Left lung (tissue), 10 donors: ENCODE results near the gene EFCC1. TPM values are rescaled to one million over a fixed set of nuclear protein-coding genes. Genes with fewer than 3 reads are reported as not detected.

Experiments used
- ATAC-seq: fragments of 200-7000 bp; cut with Tn5 transposase; one replicate; pipeline ENCODE4 v1.9.1; 2020; ENCODE audit warnings: moderate library complexity
- DNase-seq, 4 donors: peaks; one replicate each; pipeline ENCODE4 v3.0.0-alpha.2; 2013 to 2020
- H3K27ac ChIP-seq, 2 donors: fragments of 200-600 bp; sonication (generic) in 1 of 2; one replicate each; pipeline versions ENCODE4 v1.5.0 to v1.8.0; 2020 to 2021
- H3K27me3 ChIP-seq, 2 donors: fragments of 200-600 bp; sonication (generic) in 1 of 2; one replicate each; pipeline versions ENCODE4 v1.5.0 to v1.8.0; 2020 to 2021
- H3K36me3 ChIP-seq, 2 donors: fragments of 200-600 bp; sonication (generic) in 1 of 2; one replicate each; pipeline versions ENCODE4 v1.5.0 to v1.8.0; 2020 to 2021
- H3K4me1 ChIP-seq, 2 donors: fragments of 200-600 bp; one replicate each; pipeline ENCODE4 v1.8.0; 2021
- H3K4me3 ChIP-seq, 2 donors: fragments of 200-600 bp; sonication (generic) in 1 of 2; one replicate each; pipeline versions ENCODE4 v1.5.0 to v1.8.0; 2020 to 2021; ENCODE audit warnings: mild to moderate bottlenecking in 1 of 2
- H3K9me3 ChIP-seq, 2 donors: fragments of 200-600 bp; sonication (generic) in 1 of 2; one replicate each; pipeline versions ENCODE4 v1.5.0 to v1.8.0; 2020 to 2021
- CTCF ChIP-seq, 2 donors: fragments of 200-600 bp; sonication (generic) in 1 of 2; IDR thresholded peaks; one replicate each; pipeline versions ENCODE4 v1.5.0 to v1.8.0; 2021; ENCODE audit warnings: antibody characterized with exemption in 2 of 2
- intact Hi-C, 2 donors: fragments of 100-400 bp; cut with DNase I; formaldehyde crosslinking; loops; one replicate each; pipeline versions ENCODE4 v1.11.2 to v1.14.2; 2022
- polyA plus RNA-seq, 6 donors: library from polyadenylated mRNA; unstranded; fragments of 120-200 nt; gene quantifications; one replicate each; pipeline ENCODE4 v1.2.1, GENCODE V29; 2013; ENCODE audit not compliant: insufficient read length in 6 of 6
- total RNA-seq, 2 donors: library from RNA; stranded (reverse); fragmentation: NEBNext Ultra II Directional; extraction: Animal tissue kit (Norgen Biotek cat#: 25700); gene quantifications; one replicate each; pipeline ENCODE4 v1.2.1, GENCODE V29; 2021
- donor health status: DM: no; HTN: yes; CAD: no.
- donor health status: DM: no; HTN: no; CAD: no.

The EFCC1 gene
- total and polyA plus RNA-seq, 8 donors = 2.7 to 16.8 (median 12.9) TPM

DNA sequence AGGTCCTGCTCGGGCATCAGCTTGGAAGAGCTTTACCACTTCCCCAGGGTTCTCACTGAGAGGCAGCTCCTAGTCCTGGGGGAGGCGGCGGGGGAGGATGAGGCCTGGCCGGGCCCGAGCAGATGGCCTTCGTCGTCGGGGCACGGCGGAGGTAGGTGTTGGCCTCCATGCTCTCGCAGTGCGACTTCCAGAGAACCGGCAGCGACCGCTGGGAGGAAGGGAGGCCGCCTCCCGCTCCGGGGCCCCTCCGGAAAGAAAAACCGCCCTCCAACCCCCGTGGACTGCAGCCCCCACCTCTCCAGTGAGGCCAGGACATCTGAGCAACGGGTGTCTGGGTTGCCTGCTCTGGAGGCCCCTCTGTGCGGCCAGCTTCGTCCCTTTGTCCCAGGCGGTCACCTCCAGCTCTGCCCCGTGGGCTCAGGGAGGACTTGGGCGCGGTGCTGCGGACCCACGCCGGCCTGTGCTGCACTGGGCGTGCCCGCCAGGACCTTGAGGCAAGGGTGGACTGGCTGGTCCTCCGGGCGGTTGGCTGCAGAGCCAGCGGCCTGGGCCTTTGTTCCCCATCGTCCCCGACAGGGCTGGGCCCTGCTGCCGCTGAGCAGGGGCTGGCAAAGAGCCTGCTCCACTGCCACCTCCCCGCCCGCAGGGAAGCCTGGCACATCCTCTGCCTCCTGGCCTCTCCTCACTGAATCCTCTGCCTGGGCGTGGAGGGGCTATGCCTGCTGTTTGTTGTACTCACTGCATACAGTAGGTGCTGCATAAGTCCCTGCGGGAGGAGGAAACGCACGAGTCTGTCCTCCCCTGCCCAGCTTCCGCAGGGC, 45.8 kb downstream of the EFCC1 start:
- no peak for ATAC-seq
- H3K36me3 ChIP-seq = no peaks in the 10 kb centered on the region

DNA sequence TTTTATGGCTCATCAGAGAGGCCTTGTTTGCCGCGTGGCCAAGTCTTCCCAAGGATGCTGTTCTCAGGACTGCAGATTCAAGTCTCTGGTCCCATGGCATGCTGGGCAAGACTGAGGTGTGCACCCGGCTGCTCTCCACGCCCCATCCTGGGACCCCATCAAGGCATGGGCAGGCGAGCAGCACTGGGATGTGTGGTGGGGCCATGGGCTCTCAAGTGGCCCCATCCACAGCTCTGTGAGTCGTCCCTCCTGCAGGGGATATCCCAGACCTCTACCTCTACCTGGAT, 46.4 kb downstream of the EFCC1 start:
- ATAC-seq (no peak), DNase-seq (no peak)
- no peak for TF ChIP-seq CTCF (IDR thresholded peaks at IDR 0.05)
- H3K4me1 ChIP-seq = peaks cover under 1 to 15% of the 10 kb centered on the region in 2 donors
- no peaks in the 10 kb centered on the region for H3K9me3 ChIP-seq
- intact Hi-C loops = no loop called here
- peaks cover 6 to 36% of the 10 kb centered on the region in 2 donors for H3K27me3 ChIP-seq
- no peak overlapping the region for H3K4me3 ChIP-seq
- H3K27ac ChIP-seq = no peak overlapping the region
- H3K36me3 ChIP-seq = no peaks in the 10 kb centered on the region

More for the DNA sequence above, 45.8 kb downstream of the EFCC1 start:
- TF ChIP-seq CTCF (IDR thresholded peaks at IDR 0.05) = no peak
- no peak overlapping the region for H3K4me3 ChIP-seq
- no peak for DNase-seq
- intact Hi-C loops = no loop called here
- H3K9me3 ChIP-seq = no peaks in the 10 kb centered on the region
- H3K4me1 ChIP-seq = peaks cover 0 to 11% of the 10 kb centered on the region in 2 donors
- H3K27ac ChIP-seq = no peak overlapping the region
- peaks cover 6 to 36% of the 10 kb centered on the region in 2 donors for H3K27me3 ChIP-seq

DNA sequence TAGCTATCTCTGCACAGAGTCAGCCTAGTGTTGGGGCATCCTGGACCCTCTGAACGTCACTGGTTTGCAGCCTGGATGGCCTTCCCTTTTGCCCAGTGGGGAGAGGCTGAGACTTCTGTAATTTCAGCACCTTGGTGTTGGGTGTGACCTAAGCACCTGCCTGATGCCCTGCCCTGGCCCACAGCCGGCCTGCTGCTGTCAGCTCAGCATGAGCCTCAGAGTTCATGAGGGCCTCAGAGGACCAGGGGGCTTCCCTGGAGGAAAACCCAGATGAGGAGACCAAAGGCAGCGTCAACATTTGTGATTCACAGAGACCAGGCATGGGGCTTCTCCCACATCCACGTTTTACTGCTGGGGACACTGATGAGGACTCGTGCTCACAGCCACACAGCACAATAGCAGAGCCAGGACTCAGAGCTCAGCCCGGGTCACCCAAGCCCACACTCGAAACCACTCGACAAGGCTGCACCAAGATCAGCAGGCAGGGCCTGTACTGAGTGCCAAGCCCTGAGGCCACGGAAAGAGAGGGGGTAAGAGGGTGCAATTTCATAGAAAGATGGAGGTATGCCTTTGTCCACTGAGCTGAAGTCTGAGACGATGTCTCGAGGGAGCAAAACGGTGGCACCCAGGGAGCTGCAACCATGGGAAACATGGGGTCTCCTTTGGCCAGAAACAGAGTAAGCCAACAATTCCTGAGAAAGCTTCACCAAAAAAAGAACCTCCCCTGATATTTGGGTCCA, 49.6 kb downstream of the EFCC1 start:
- no peak for TF ChIP-seq CTCF (IDR thresholded peaks at IDR 0.05)
- no peak for ATAC-seq
- intact Hi-C loops = loop anchor here in 1 of 2 donors (10.0 kb wide), 1 partner anchor 194 kb away; the partner anchor contains the start of gene COPG1
- DNase-seq = no peak
- Histone ChIP-seq H3K27me3 (peaks cover 1 to 21% of the 10 kb centered on the region in 2 donors), H3K27ac (no peak overlapping the region), H3K36me3 (no peaks in the 10 kb centered on the region), H3K9me3 (no peaks in the 10 kb centered on the region), H3K4me1 (peaks cover 9 to 18% of the 10 kb centered on the region in 2 donors), H3K4me3 (no peak overlapping the region)

DNA sequence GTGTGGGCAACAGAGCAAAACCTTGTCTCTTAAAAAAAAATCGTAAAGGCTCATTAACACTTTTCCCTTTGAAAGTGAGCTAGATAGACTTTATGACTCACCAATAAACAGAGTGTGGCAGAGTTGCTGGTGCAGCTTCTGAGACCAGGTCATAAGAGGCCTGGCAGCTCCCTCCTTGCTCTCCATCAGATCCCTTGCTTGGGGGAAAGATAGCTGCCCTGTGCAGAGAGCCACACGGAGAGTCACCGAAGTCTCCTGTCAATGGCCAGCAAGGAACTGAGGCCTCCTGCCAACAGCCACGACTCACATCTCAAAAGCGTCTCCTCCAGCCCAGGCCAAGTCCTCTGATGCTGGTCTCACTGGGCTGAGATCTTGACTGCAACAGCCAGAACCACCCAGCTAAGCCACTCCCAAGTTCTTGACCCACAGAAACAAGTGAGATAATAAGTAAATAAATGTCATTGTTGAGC, 50.8 kb downstream of the EFCC1 start:
- H3K27ac ChIP-seq = peak overlapping the region; percentile 50 to 77
- intact Hi-C loops = loop anchor here in 1 of 2 donors (10.0 kb wide), 1 partner anchor 193 kb away; the partner anchor contains the start of gene COPG1
- peaks cover 9 to 11% of the 10 kb centered on the region in 2 donors for H3K4me1 ChIP-seq
- ATAC-seq (peak; percentile 69), DNase-seq (peak in 2 of 4 donors; percentile 50 to 65)
- no peaks in the 10 kb centered on the region for H3K36me3 ChIP-seq
- H3K27me3 ChIP-seq = peaks cover 0 to 9% of the 10 kb centered on the region in 2 donors
- H3K4me3 ChIP-seq = no peak overlapping the region
- no peaks in the 10 kb centered on the region for H3K9me3 ChIP-seq
- TF ChIP-seq CTCF (IDR thresholded peaks at IDR 0.05) = no peak

DNA sequence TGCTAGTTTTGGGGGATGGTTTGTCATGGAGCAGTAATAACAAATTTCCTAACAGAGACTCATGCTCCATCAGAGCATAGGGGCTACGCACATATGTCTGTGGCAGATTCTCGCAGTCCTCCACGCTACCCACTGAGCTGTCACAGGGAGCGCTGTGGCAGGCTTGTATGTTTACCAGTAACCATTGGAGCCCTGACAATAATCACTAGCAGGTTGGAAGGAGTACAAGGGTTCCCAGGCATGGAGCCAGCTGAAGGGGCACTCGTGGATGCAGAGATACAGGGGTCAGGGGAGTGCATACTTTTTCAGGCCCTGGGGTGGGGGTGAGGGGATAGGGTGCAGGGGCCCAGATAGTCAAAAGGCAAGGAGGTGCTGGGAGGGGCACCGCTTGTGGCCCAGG, 51.6 kb downstream of the EFCC1 start:
- peak overlapping the region; percentile 50 to 77 for H3K27ac ChIP-seq
- peaks cover 9 to 11% of the 10 kb centered on the region in 2 donors for H3K4me1 ChIP-seq
- peaks cover 0 to 1% of the 10 kb centered on the region in 2 donors for H3K27me3 ChIP-seq
- peak in 1 of 4 donors; percentile 84 for DNase-seq
- no peak for TF ChIP-seq CTCF (IDR thresholded peaks at IDR 0.05)
- peak; percentile 43 for ATAC-seq
- H3K9me3 ChIP-seq = no peaks in the 10 kb centered on the region
- intact Hi-C loops = loop anchor here in 1 of 2 donors (10.0 kb wide), 1 partner anchor 192 kb away; the partner anchor contains the start of gene COPG1
- no peaks in the 10 kb centered on the region for H3K36me3 ChIP-seq
- no peak overlapping the region for H3K4me3 ChIP-seq
